IMR-90 (cell line): ENCODE results near the gene PSMD2.

Experiments
- BHLHE40 ChIP-seq: fragments of 150-350 bp; IDR thresholded peaks from 2 replicates; pipeline ENCODE4 v1.6.1; 2016; ENCODE audit warnings: mild to moderate bottlenecking, low read depth, low read length
- CHD1 ChIP-seq: IDR thresholded peaks from 2 replicates; pipeline ENCODE4 v1.6.1; 2012; ENCODE audit warnings: low read depth, low read length, improper control_type of control experiment
- CTCF ChIP-seq: conservative IDR thresholded peaks from 2 replicates; pipeline ENCODE4 v1.5.1; 2012; ENCODE audit warnings: mild to moderate bottlenecking, low read depth, low read length, improper control_type of control experiment
- ELK1 ChIP-seq: fragments of 150-350 bp; IDR thresholded peaks from 2 replicates; pipeline ENCODE4 v1.6.1; 2016; ENCODE audit warnings: low read depth, mild to moderate bottlenecking, low read length, moderate library complexity, borderline replicate concordance
- FOS ChIP-seq: fragments of 150-350 bp; IDR thresholded peaks from 2 replicates; pipeline ENCODE4 v1.6.1; 2016; ENCODE audit warnings: low read depth, low read length
- MAFK ChIP-seq: IDR thresholded peaks from 2 replicates; pipeline ENCODE4 v1.6.1; 2012; ENCODE audit warnings: low read depth, low read length, improper control_type of control experiment
- MAZ ChIP-seq: IDR thresholded peaks from 2 replicates; pipeline ENCODE4 v1.6.1; 2012; ENCODE audit warnings: low read depth, mild to moderate bottlenecking, low read length, improper control_type of control experiment, moderate library complexity, borderline replicate concordance
- MXI1 ChIP-seq: IDR thresholded peaks from 2 replicates; pipeline ENCODE4 v1.6.1; 2012; ENCODE audit warnings: low read depth, mild to moderate bottlenecking, low read length, moderate library complexity, borderline replicate concordance
- POLR2A ChIP-seq: IDR thresholded peaks from 2 replicates; pipeline ENCODE4 v1.6.1; 2012; ENCODE audit warnings: mild to moderate bottlenecking, low read depth, low read length
- RAD21 ChIP-seq: IDR thresholded peaks from 2 replicates; pipeline ENCODE4 v1.6.1; 2012; ENCODE audit warnings: low read length, improper control_type of control experiment
- SMC3 ChIP-seq: fragments of 150-350 bp; IDR thresholded peaks from 2 replicates; pipeline ENCODE4 v1.6.1; 2016; ENCODE audit warnings: low read depth, mild to moderate bottlenecking, antibody characterized with exemption, low read length, moderate library complexity
- USF2 ChIP-seq: fragments of 150-350 bp; IDR thresholded peaks from 2 replicates; pipeline ENCODE4 v1.6.1; 2017; ENCODE audit warnings: mild to moderate bottlenecking, antibody characterized with exemption, low read length, low read depth

- no peak for TF ChIP-seq RAD21
- no peak for TF ChIP-seq CTCF
- no peak for TF ChIP-seq MXI1
- no peak for TF ChIP-seq MAFK
- TF ChIP-seq BHLHE40: no peak
- no peak for TF ChIP-seq CHD1
- no peak for TF ChIP-seq ELK1
- no peak for TF ChIP-seq FOS
- TF ChIP-seq SMC3: no peak
- no peak for TF ChIP-seq USF2
- no peak for TF ChIP-seq POLR2A
- TF ChIP-seq MAZ: no peak
These were observed 58.4 kb downstream of the PSMD2 start for GRCh38 chr3:184357248-184358123.
